Endothelial cell of umbilical vein (primary cell): ENCODE results near the gene DMRT1. TPM values are rescaled to one million over a fixed set of nuclear protein-coding genes. Genes with fewer than 3 reads are reported as not detected.

Experiments used
- BruUV-seq: library from RNA; stranded (reverse); fragments of 400-500 nt; replicated peaks from 2 replicates; lab custom pipeline; 2021; lab: Mats Ljungman, UMichigan
- CTCF ChIA-PET: fragments of 300-600, 350-600 bp; sonication (Branson Sonifier 250); formaldehyde crosslinking; loops from one replicate; lab custom pipeline; 2021; ENCODE audit warnings: antibody characterized with exemption, inconsistent platforms; lab: Charles Lee
- POLR2A ChIA-PET: fragments of 300-600, 350-600 bp; sonication (Branson Sonifier 250); formaldehyde crosslinking; loops from one replicate; lab custom pipeline; 2021; ENCODE audit warnings: antibody characterized with exemption, inconsistent platforms; lab: Charles Lee
- DNase-seq: peaks from one replicate; pipeline ENCODE4 v3.0.0-alpha.2; 2011; ENCODE audit warnings: low read depth, low spot score
- FAIRE-seq: peaks from 2 replicates; lab custom pipeline; 2011; peaks lifted over from hg19 to GRCh38; lab: Jason Lieb, UNC
- H2AFZ ChIP-seq: 2 replicates; pipeline ENCODE4 v1.6.0; 2012; ENCODE audit warnings: low read depth, low read length, control low read depth, inconsistent platforms
- H3K27ac ChIP-seq: 2 replicates; pipeline ENCODE4 v1.5.1; 2011; ENCODE audit warnings: low read depth, mild to moderate bottlenecking, control low read depth, low read length, moderate library complexity; ENCODE audit not compliant: insufficient read depth
- H3K27me3 ChIP-seq, 2 experiments: 2 replicates each; pipeline versions ENCODE4 v1.6.0 to v1.6.1; 2011; ENCODE audit warnings: low read length in 2 of 2, mixed read lengths in 1 of 2; ENCODE audit not compliant: control insufficient read depth in 2 of 2, insufficient read depth in 2 of 2
- H3K36me3 ChIP-seq, 2 experiments: 2 replicates in 1 of 2; 3 replicates in 1 of 2; pipeline ENCODE4 v1.5.1; 2011; ENCODE audit warnings: low read length in 2 of 2, mild to moderate bottlenecking in 1 of 2, moderate library complexity in 1 of 2; ENCODE audit not compliant: control insufficient read depth in 2 of 2, insufficient read depth in 2 of 2; ENCODE audit errors: extremely low read depth in 1 of 2
- H3K4me1 ChIP-seq: 3 replicates; pipeline ENCODE4 v1.5.1; 2011; ENCODE audit warnings: mild to moderate bottlenecking, low read length; ENCODE audit not compliant: control insufficient read depth, insufficient read depth; ENCODE audit errors: extremely low read depth
- H3K4me2 ChIP-seq: 2 replicates; pipeline ENCODE4 v1.6.1; 2011; ENCODE audit warnings: low read length, control low read depth, mixed read lengths; ENCODE audit not compliant: insufficient read depth
- H3K4me3 ChIP-seq, 3 experiments: fragments of 200-600 bp in 1 of 3; sonication (generic), shearing (Covaris generic) in 1 of 3; replicated peaks in 1 of 3; 2 replicates each; pipeline ENCODE4 v1.5.1; 2011 to 2016; ENCODE audit warnings: control low read depth in 3 of 3, low read length in 3 of 3, mild to moderate bottlenecking in 2 of 3, inconsistent platforms in 1 of 3, low read depth in 1 of 3, moderate library complexity in 1 of 3; ENCODE audit not compliant: insufficient read depth in 1 of 3
- H3K79me2 ChIP-seq: 2 replicates; pipeline ENCODE4 v1.6.0; 2012; ENCODE audit warnings: low read length, inconsistent platforms; ENCODE audit not compliant: control insufficient read depth, insufficient read depth
- H3K9ac ChIP-seq: replicated peaks from 2 replicates; pipeline ENCODE3; 2011; ENCODE audit warnings: low read length, control low read depth; ENCODE audit not compliant: insufficient read depth; ENCODE audit errors: extremely low read depth
- H3K9me1 ChIP-seq: replicated peaks from 3 replicates; pipeline ENCODE4 v1.6.0; 2011; ENCODE audit warnings: mild to moderate bottlenecking, low read length; ENCODE audit not compliant: control insufficient read depth, insufficient read depth; ENCODE audit errors: extremely low read depth
- H3K9me3 ChIP-seq: replicated peaks from 2 replicates; pipeline ENCODE4 v1.5.1; 2012; ENCODE audit warnings: low read length, inconsistent platforms; ENCODE audit not compliant: control insufficient read depth, insufficient read depth
- H4K20me1 ChIP-seq: replicated peaks from 2 replicates; pipeline ENCODE3; 2011; ENCODE audit warnings: mild to moderate bottlenecking, low read length; ENCODE audit not compliant: control insufficient read depth, insufficient read depth; ENCODE audit errors: extremely low read depth
- GATA2 ChIP-seq: IDR thresholded peaks from 2 replicates; pipeline ENCODE4 v1.7.0; 2011; ENCODE audit warnings: low read depth, mild to moderate bottlenecking, moderate library complexity, mixed read lengths, low read length; ENCODE audit not compliant: insufficient read length, insufficient read depth
- JUN ChIP-seq: IDR thresholded peaks from 2 replicates; pipeline ENCODE4 v1.6.1; 2011; ENCODE audit warnings: borderline replicate concordance, low read depth; ENCODE audit not compliant: insufficient read length, insufficient read depth
- dilution Hi-C: fragments of 300-500 bp; cut with MboI; formaldehyde crosslinking; loops from one replicate; pipeline ENCODE4 v1.15.0; 2019; ENCODE audit warnings: low sequenced_read_pairs; ENCODE audit not compliant: extremely low pct_ligation_motif_present
- intact Hi-C: fragments of 100-400 bp; cut with micrococcal nuclease; formaldehyde crosslinking; loops from one replicate; pipeline ENCODE4 v1.10.0; 2022
- polyA plus RNA-seq, 4 experiments: library from polyadenylated mRNA; depleted of rRNA in 3 of 4; stranded (reverse) in 3 of 4; unstranded in 1 of 4; fragments of >200 nt; gene quantifications; 2 replicates each; pipeline versions ENCODE4 v1.2.1 to v1.2.3, GENCODE V29; 2011 to 2012; ENCODE audit warnings: missing spikeins in 1 of 4
- total RNA-seq: library from RNA; stranded (reverse); gene quantifications from 2 replicates; pipeline ENCODE4 v1.2.3, GENCODE V29; 2021
- TF ChIP-seq, protein P1 (sequence below), 2 donors: IDR thresholded peaks; 1 replicate in 1 of 2; 2 replicates in 1 of 2; pipeline ENCODE4 v1.5.1; 2011; ENCODE audit warnings: low read length in 2 of 2, mild to moderate bottlenecking in 2 of 2, moderate library complexity in 2 of 2, control low read depth in 1 of 2, inconsistent platforms in 1 of 2, low read depth in 1 of 2; ENCODE audit not compliant: insufficient read depth in 1 of 2; ENCODE audit errors: extremely low read depth in 1 of 2

DMRT1 gene
- total and polyA plus RNA-seq, 2 donors (not counting 3 experiments of a cell fraction or from before 2014, with no cell fraction given), result 0.08 to 0.20 TPM

DNA sequence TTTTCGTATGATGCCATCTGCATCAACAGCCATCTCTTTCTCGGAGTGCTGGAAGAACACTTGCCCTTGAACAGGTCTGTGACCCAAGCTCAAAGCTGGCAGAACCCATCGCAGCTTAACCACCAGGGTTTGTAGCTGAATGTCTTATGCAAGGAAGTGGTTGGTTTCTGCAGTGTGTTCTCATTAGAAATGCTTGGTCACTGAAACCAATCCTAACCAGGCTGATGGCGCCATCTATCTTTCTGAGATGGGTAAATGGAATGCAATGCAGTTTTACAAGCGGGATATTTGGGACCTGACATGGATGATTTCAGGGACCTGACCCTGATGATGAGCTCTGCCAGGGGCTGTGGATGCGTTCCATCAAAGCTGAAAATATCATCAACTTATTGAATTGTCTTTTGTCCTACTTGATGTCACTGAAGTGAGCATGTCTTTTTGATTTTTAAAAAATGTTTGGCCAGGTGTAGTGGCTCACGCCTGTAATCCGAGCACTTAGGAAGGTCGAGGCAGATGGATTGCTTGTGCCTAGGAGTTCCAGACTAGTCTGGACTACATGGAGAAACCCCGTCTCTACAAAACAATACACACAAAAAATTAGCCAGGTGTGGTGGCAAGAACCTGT, 163.7 kb downstream of the DMRT1 start:
- intact Hi-C loops, result loop anchor here (1.0 to 5.0 kb wide), 4 partner anchors 112 to 620 kb away; no protein-coding TSS in a partner anchor
- DNase-seq (peak; percentile 52), FAIRE-seq (peak; percentile 55)
- Histone ChIP-seq H3K4me1 (no peaks in the 10 kb centered on the region), H3K27ac (no peak overlapping the region), H3K27me3 (no peaks in the 10 kb centered on the region), H3K9me1 (no peaks in the 10 kb centered on the region), H3K9me3 (no peaks in the 10 kb centered on the region), H3K36me3 (no peaks in the 10 kb centered on the region), H4K20me1 (no peaks in the 10 kb centered on the region), H3K4me2 (no peak overlapping the region), H3K79me2 (no peaks in the 10 kb centered on the region), H3K4me3 (no peak overlapping the region), H2AFZ (no peak overlapping the region), H3K9ac (no peak overlapping the region)
- no peak for TF ChIP-seq GATA2
- TF ChIP-seq, protein P1, sequence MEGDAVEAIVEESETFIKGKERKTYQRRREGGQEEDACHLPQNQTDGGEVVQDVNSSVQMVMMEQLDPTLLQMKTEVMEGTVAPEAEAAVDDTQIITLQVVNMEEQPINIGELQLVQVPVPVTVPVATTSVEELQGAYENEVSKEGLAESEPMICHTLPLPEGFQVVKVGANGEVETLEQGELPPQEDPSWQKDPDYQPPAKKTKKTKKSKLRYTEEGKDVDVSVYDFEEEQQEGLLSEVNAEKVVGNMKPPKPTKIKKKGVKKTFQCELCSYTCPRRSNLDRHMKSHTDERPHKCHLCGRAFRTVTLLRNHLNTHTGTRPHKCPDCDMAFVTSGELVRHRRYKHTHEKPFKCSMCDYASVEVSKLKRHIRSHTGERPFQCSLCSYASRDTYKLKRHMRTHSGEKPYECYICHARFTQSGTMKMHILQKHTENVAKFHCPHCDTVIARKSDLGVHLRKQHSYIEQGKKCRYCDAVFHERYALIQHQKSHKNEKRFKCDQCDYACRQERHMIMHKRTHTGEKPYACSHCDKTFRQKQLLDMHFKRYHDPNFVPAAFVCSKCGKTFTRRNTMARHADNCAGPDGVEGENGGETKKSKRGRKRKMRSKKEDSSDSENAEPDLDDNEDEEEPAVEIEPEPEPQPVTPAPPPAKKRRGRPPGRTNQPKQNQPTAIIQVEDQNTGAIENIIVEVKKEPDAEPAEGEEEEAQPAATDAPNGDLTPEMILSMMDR (IDR thresholded peaks at IDR 0.05; ENCODE audit: extremely low read depth in 1 of 2, insufficient read depth in 1 of 2, low read depth in 1 of 2, low read length in 2 of 2), result peak; percentile 26 to 38
- BruUV-seq, result no TSS peak
- dilution Hi-C loops, result no loop called here
- ChIA-PET POLR2A (no interaction called here), CTCF (interaction anchor here (0.6 to 2.9 kb wide), 24 partner anchors 10 to 668 kb away, joined by 3 to 34 read pairs (median 4); no protein-coding TSS in a partner anchor)

DNA sequence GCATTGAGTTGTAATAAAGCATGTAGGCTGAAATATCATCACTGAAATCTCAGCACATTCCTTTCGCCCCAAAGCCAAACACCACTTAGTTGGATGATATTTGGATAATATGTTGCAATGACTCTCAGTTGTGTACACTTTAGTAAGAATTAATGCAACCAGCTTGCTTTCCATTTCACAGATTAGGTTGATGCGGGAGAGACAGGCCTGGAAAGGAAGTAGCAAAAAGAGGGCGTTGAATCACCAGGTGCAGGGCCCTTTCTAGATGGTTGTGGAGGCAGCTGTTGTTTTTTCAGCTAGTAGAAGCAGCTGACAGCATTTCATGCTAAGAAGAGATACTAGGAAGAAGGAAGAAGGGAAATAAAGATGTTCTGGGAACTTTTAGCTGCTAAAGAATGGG, 165.8 kb downstream of the DMRT1 start:
- DNase-seq, result no peak
- no peak overlapping the region for H2AFZ ChIP-seq
- no peaks in the 10 kb centered on the region for H4K20me1 ChIP-seq
- no peak overlapping the region for H3K9ac ChIP-seq
- H3K4me1 ChIP-seq, result no peaks in the 10 kb centered on the region
- no peak overlapping the region for H3K4me3 ChIP-seq
- H3K79me2 ChIP-seq, result no peaks in the 10 kb centered on the region
- CTCF ChIA-PET, result interaction anchor here (1.1 kb wide), 1 partner anchor 117 kb away, joined by 4 read pairs; no protein-coding TSS in a partner anchor
- no TSS peak for BruUV-seq
- POLR2A ChIA-PET, result no interaction called here
- no peaks in the 10 kb centered on the region for H3K27me3 ChIP-seq
- no peak overlapping the region for H3K27ac ChIP-seq
- dilution Hi-C loops, result no loop called here
- no peak overlapping the region for H3K4me2 ChIP-seq
- no peak for FAIRE-seq
- intact Hi-C loops, result loop anchor here (5.0 kb wide), 2 partner anchors 200 to 245 kb away; no protein-coding TSS in a partner anchor
- TF ChIP-seq, protein P1 (IDR thresholded peaks at IDR 0.05; ENCODE audit: extremely low read depth in 1 of 2, insufficient read depth in 1 of 2, low read depth in 1 of 2, low read length in 2 of 2), result no peak
- TF ChIP-seq JUN, result no peak
- no peaks in the 10 kb centered on the region for H3K9me3 ChIP-seq
- no peaks in the 10 kb centered on the region for H3K36me3 ChIP-seq
- H3K9me1 ChIP-seq, result no peaks in the 10 kb centered on the region
